ENCODE data around the gene COX17. TPM values are rescaled to one million over a fixed set of nuclear protein-coding genes. Genes with fewer than 3 reads are reported as not detected.
A peak's percentile ranks its signal among the peaks of the same experiment; 100 is the strongest.

Gene COX17
- 61.0 and 70.0 TPM in 2 replicates for total RNA-seq

GRCh38 chr3:119676771-119677640, at the start of gene COX17:
Gene COX17 (minus strand): TSS chr3:119677406. CDS start chr3:119677310, 96 bp downstream.
- intact Hi-C loops (cut with micrococcal nuclease): loop anchor here (1.0 to 5.0 kb wide), 10 partner anchors 23 to 440 kb away; partner anchors contain the start of genes ADPRH, ARHGAP31, CD80 and TIMMDC1
- Mint-ChIP-seq H3K4me1 (peaks cover 33% of the 10 kb centered on the region), H3K4me3 (peak within 1 kb of the TSS; percentile 87), H3K27me3 (no peaks in the 10 kb centered on the region), H3K9me3 (no peaks in the 10 kb centered on the region), H3K36me3 (ENCODE audit: low read depth) (peaks cover 22% of the 10 kb centered on the region), H3K27ac (peak within 1 kb of the TSS; percentile 96)
- peak; percentile 98 for DNase-seq

GRCh38 chr3:119726909-119727308, 49.7 kb upstream of the COX17 start:
- H3K4me1 Mint-ChIP-seq: no peaks in the 10 kb centered on the region
- no peak for DNase-seq
- peaks cover 2% of the 10 kb centered on the region for H3K27me3 Mint-ChIP-seq
- no peaks in the 10 kb centered on the region for H3K9me3 Mint-ChIP-seq
- no peaks in the 10 kb centered on the region for H3K36me3 Mint-ChIP-seq (ENCODE audit: low read depth)
- H3K27ac Mint-ChIP-seq: no peak overlapping the region
- intact Hi-C loops (cut with micrococcal nuclease): no loop called here
- H3K4me3 Mint-ChIP-seq: no peak overlapping the region

- Mint-ChIP-seq H3K4me3 (no peak overlapping the region), H3K9me3 (no peaks in the 10 kb centered on the region), H3K27ac (no peak overlapping the region), H3K36me3 (ENCODE audit: low read depth) (no peaks in the 10 kb centered on the region), H3K27me3 (peaks cover 10% of the 10 kb centered on the region), H3K4me1 (no peaks in the 10 kb centered on the region)
- intact Hi-C loops (cut with micrococcal nuclease): no loop called here
- DNase-seq: no peak
Observed at GRCh38 chr3:119723022-119723421, 45.8 kb upstream of the COX17 start.

- Mint-ChIP-seq H3K27ac (no peak overlapping the region), H3K4me3 (no peak overlapping the region), H3K27me3 (peaks cover 8% of the 10 kb centered on the region), H3K9me3 (no peaks in the 10 kb centered on the region), H3K36me3 (ENCODE audit: low read depth) (no peaks in the 10 kb centered on the region), H3K4me1 (no peaks in the 10 kb centered on the region)
- DNase-seq: no peak
- intact Hi-C loops (cut with micrococcal nuclease): no loop called here
Observed at GRCh38 chr3:119717520-119717919, 40.3 kb upstream of the COX17 start.

- Mint-ChIP-seq H3K36me3 (ENCODE audit: low read depth) (no peaks in the 10 kb centered on the region), H3K4me1 (no peaks in the 10 kb centered on the region), H3K4me3 (no peak overlapping the region), H3K27ac (no peak overlapping the region), H3K27me3 (peaks cover 8% of the 10 kb centered on the region), H3K9me3 (no peaks in the 10 kb centered on the region)
- DNase-seq: no peak
- intact Hi-C loops (cut with micrococcal nuclease): no loop called here
Observed at GRCh38 chr3:119716998-119717397, 39.8 kb upstream of the COX17 start.

- Mint-ChIP-seq H3K4me1 (no peaks in the 10 kb centered on the region), H3K27ac (no peak overlapping the region), H3K4me3 (no peak overlapping the region), H3K36me3 (ENCODE audit: low read depth) (no peaks in the 10 kb centered on the region), H3K9me3 (no peaks in the 10 kb centered on the region), H3K27me3 (peaks cover 4% of the 10 kb centered on the region)
- intact Hi-C loops (cut with micrococcal nuclease): no loop called here
- DNase-seq: no peak
Observed at GRCh38 chr3:119715105-119715504, 37.9 kb upstream of the COX17 start.

GRCh38 chr3:119703820-119704531, 26.8 kb upstream of the COX17 start:
- peak overlapping the region; percentile 83 for H3K4me3 Mint-ChIP-seq
- H3K36me3 Mint-ChIP-seq (ENCODE audit: low read depth): peaks cover 9% of the 10 kb centered on the region
- no peak for DNase-seq
- peaks cover 29% of the 10 kb centered on the region for H3K27me3 Mint-ChIP-seq
- H3K9me3 Mint-ChIP-seq: peaks cover 9% of the 10 kb centered on the region
- peak overlapping the region; percentile 40 for H3K27ac Mint-ChIP-seq
- intact Hi-C loops (cut with micrococcal nuclease): loop anchor here (2.0 to 5.0 kb wide), 3 partner anchors 205 to 893 kb away; partner anchors contain the start of genes GSK3B, NDUFB4 and TIMMDC1
- peaks cover 29% of the 10 kb centered on the region for H3K4me1 Mint-ChIP-seq

- DNase-seq: peak; percentile 94
- intact Hi-C loops (cut with micrococcal nuclease): loop anchor here (2.0 to 5.0 kb wide), 3 partner anchors 204 to 894 kb away; partner anchors contain the start of genes GSK3B, NDUFB4 and TIMMDC1
- Mint-ChIP-seq H3K27ac (peak within 1 kb of the TSS; percentile 40), H3K27me3 (peaks cover 27% of the 10 kb centered on the region), H3K36me3 (ENCODE audit: low read depth) (peaks cover 9% of the 10 kb centered on the region), H3K9me3 (peaks cover 9% of the 10 kb centered on the region), H3K4me1 (peaks cover 29% of the 10 kb centered on the region), H3K4me3 (peak within 1 kb of the TSS; percentile 83)
Observed at GRCh38 chr3:119702530-119703527, 25.6 kb upstream of the COX17 start, which contains the start of gene CFAP91. Gene CFAP91 (plus strand): TSS chr3:119703022. CDS start chr3:119703099, 77 bp downstream.

- peaks cover 22% of the 10 kb centered on the region for H3K27me3 Mint-ChIP-seq
- intact Hi-C loops (cut with micrococcal nuclease): loop anchor here (1.0 to 5.0 kb wide), 7 partner anchors 24 to 896 kb away; partner anchors contain the start of genes COX17, GSK3B, NDUFB4 and TMEM39A
- peak; percentile 67 for DNase-seq
- peaks cover 9% of the 10 kb centered on the region for H3K36me3 Mint-ChIP-seq (ENCODE audit: low read depth)
- peaks cover 29% of the 10 kb centered on the region for H3K4me1 Mint-ChIP-seq
- H3K9me3 Mint-ChIP-seq: peaks cover 9% of the 10 kb centered on the region
- peak overlapping the region; percentile 90 for H3K27ac Mint-ChIP-seq
- peak overlapping the region; percentile 39 for H3K4me3 Mint-ChIP-seq
Observed at GRCh38 chr3:119700920-119701734, 23.9 kb upstream of the COX17 start.

GRCh38 chr3:119700269-119700919, 23.2 kb upstream of the COX17 start:
- Mint-ChIP-seq H3K9me3 (peaks cover 9% of the 10 kb centered on the region), H3K27me3 (peaks cover 19% of the 10 kb centered on the region), H3K4me1 (peaks cover 32% of the 10 kb centered on the region), H3K4me3 (peak overlapping the region; percentile 39), H3K27ac (peak overlapping the region; percentile 90), H3K36me3 (ENCODE audit: low read depth) (peaks cover 9% of the 10 kb centered on the region)
- intact Hi-C loops (cut with micrococcal nuclease): loop anchor here (1.0 to 5.0 kb wide), 7 partner anchors 23 to 897 kb away; partner anchors contain the start of genes COX17, GSK3B, NDUFB4 and TMEM39A
- peak; percentile 83 for DNase-seq

GRCh38 chr3:119697394-119697793, 20.2 kb upstream of the COX17 start:
- DNase-seq: no peak
- Mint-ChIP-seq H3K27me3 (no peaks in the 10 kb centered on the region), H3K36me3 (ENCODE audit: low read depth) (peaks cover 5% of the 10 kb centered on the region), H3K4me1 (peaks cover 28% of the 10 kb centered on the region), H3K27ac (no peak overlapping the region), H3K9me3 (peaks cover 12% of the 10 kb centered on the region), H3K4me3 (no peak overlapping the region)
- intact Hi-C loops (cut with micrococcal nuclease): no loop called here

- no peak overlapping the region for H3K4me3 Mint-ChIP-seq
- DNase-seq: no peak
- H3K36me3 Mint-ChIP-seq (ENCODE audit: low read depth): no peaks in the 10 kb centered on the region
- H3K27me3 Mint-ChIP-seq: no peaks in the 10 kb centered on the region
- intact Hi-C loops (cut with micrococcal nuclease): no loop called here
- H3K9me3 Mint-ChIP-seq: peaks cover 7% of the 10 kb centered on the region
- H3K27ac Mint-ChIP-seq: no peak overlapping the region
- peaks cover 14% of the 10 kb centered on the region for H3K4me1 Mint-ChIP-seq
Observed at GRCh38 chr3:119695480-119695879, 18.3 kb upstream of the COX17 start.

Data from activated CD4-positive, alpha-beta T cell treated with anti-CD3 and anti-CD28 coated beads, Interleukin-2, amount 10 ng/mL, durations not matched to agents 24 days and 14 days (primary cell).